HEK293T (cell line): ENCODE measurements around the gene RNF20.

ENCODE experiments used
- CTCF ChIA-PET: fragments of 350-600 bp; formaldehyde crosslinking; extraction: SDS; loops from one replicate; lab custom pipeline; 2021; ENCODE audit warnings: antibody characterized with exemption, inconsistent platforms; lab: Yijun Ruan, JAX
- POLR2A ChIA-PET: fragments of 350-600 bp; formaldehyde crosslinking; extraction: SDS; loops from one replicate; lab custom pipeline; 2020; ENCODE audit warnings: antibody characterized with exemption, inconsistent platforms; lab: Yijun Ruan, JAX
- DNase-seq: peaks from one replicate; pipeline ENCODE4 v3.0.0; 2012; ENCODE audit warnings: mixed read lengths; ENCODE audit errors: extremely low spot score
- ARNT ChIP-seq: fragments of 450-650 bp; IDR thresholded peaks from 2 replicates; pipeline ENCODE4 v1.6.1; 2017; ENCODE audit warnings: mild to moderate bottlenecking
- BHLHE40 ChIP-seq: fragments of 450-650 bp; IDR thresholded peaks from 2 replicates; pipeline ENCODE4 v1.6.1; 2016; ENCODE audit warnings: mild to moderate bottlenecking, moderate library complexity, borderline replicate concordance
- CTBP1 ChIP-seq: fragments of 450-650 bp; IDR thresholded peaks from 2 replicates; pipeline ENCODE4 v1.6.1; 2016; ENCODE audit warnings: borderline replicate concordance
- ELF4 ChIP-seq: fragments of 450-650 bp; IDR thresholded peaks from 2 replicates; pipeline ENCODE4 v1.6.1; 2017; ENCODE audit warnings: antibody characterized with exemption
- FOXA1 ChIP-seq: fragments of 450-650 bp; IDR thresholded peaks from 2 replicates; pipeline ENCODE4 v1.6.1; 2016; ENCODE audit warnings: mild to moderate bottlenecking
- FOXK2 ChIP-seq: fragments of 450-650 bp; IDR thresholded peaks from 2 replicates; pipeline ENCODE4 v1.6.1; 2016; ENCODE audit warnings: mild to moderate bottlenecking
- FOXM1 ChIP-seq: fragments of 450-650 bp; IDR thresholded peaks from 2 replicates; pipeline ENCODE4 v1.6.1; 2017; ENCODE audit warnings: mild to moderate bottlenecking, borderline replicate concordance
- HDGF ChIP-seq: fragments of 450-650 bp; IDR thresholded peaks from 2 replicates; pipeline ENCODE4 v1.6.1; 2017; ENCODE audit warnings: antibody characterized with exemption, borderline replicate concordance
- L3MBTL2 ChIP-seq: fragments of 450-650 bp; conservative IDR thresholded peaks from 2 replicates; pipeline ENCODE4 v1.6.1; 2016; ENCODE audit warnings: mild to moderate bottlenecking
- LEF1 ChIP-seq: fragments of 450-650 bp; IDR thresholded peaks from 2 replicates; pipeline ENCODE4 v1.6.1; 2017; ENCODE audit warnings: mild to moderate bottlenecking, borderline replicate concordance
- NFRKB ChIP-seq: fragments of 450-650 bp; IDR thresholded peaks from 2 replicates; pipeline ENCODE4 v1.6.1; 2016; ENCODE audit warnings: mild to moderate bottlenecking, moderate library complexity
- SP1 ChIP-seq: fragments of 450-650 bp; IDR thresholded peaks from 2 replicates; pipeline ENCODE4 v1.6.1; 2017
- SUZ12 ChIP-seq: fragments of 450-650 bp; IDR thresholded peaks from 2 replicates; pipeline ENCODE4 v1.6.1; 2016; ENCODE audit warnings: mild to moderate bottlenecking
- TARDBP ChIP-seq: fragments of 450-650 bp; IDR thresholded peaks from 2 replicates; pipeline ENCODE4 v1.6.1; 2016
- ZNF384 ChIP-seq: fragments of 450-650 bp; IDR thresholded peaks from 2 replicates; pipeline ENCODE4 v1.6.1; 2016
- TF ChIP-seq, protein P1 (sequence below): fragments of 450-650 bp; IDR thresholded peaks from 2 replicates; pipeline ENCODE4 v1.6.1; 2016

RNF20 gene

DNA sequence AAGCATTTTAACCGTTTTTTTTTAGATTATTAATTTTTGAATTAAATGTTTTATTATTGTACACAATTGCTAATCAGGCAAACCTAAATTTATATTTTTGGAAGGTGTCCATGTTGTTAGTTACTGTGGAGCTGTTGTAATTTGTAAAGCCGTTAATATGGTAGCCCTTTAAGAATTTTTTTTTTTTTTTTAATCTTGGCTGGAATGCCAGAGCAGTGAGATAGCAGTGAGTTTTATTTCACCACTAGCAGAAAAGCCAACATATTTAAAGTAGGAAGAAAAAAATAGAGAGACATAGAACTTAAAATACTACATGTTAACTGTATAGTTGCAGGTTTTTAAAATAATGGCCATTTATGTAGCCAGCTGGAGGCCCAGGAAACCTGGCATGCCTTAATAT, 35.3 kb upstream of the RNF20 start:
- CTCF ChIA-PET: no interaction called here
- DNase-seq: no peak
- POLR2A ChIA-PET: no interaction called here
- no peak for TF ChIP-seq BHLHE40
- no peak for TF ChIP-seq L3MBTL2
- no peak for TF ChIP-seq ZNF384
- TF ChIP-seq ARNT: no peak
- no peak for TF ChIP-seq LEF1
- TF ChIP-seq FOXM1: no peak
- TF ChIP-seq TARDBP: no peak
- no peak for TF ChIP-seq FOXK2
- TF ChIP-seq ELF4: no peak
- TF ChIP-seq NFRKB: no peak
- no peak for TF ChIP-seq FOXA1

DNA sequence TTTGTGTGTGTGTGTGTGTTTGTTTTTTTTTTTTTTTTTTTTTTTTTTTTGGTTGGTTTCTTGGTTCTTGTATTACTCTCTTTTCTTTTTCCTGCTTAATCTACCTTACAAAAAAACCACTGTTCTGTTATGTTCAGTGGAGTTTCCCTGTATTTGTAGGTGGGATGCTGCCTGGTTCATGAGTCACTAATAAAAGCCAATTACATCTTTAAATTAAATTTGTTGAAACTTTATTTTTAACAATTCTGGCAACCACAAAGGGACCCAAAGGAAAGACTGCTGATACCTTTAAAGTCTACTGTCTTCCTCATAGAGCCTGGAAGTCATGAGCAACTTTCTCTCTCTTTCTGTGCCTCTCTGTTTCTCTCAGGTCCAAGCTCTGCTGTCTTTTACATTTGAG, 29.5 kb upstream of the RNF20 start:
- POLR2A ChIA-PET: no interaction called here
- CTCF ChIA-PET: no interaction called here
- no peak for DNase-seq

DNA sequence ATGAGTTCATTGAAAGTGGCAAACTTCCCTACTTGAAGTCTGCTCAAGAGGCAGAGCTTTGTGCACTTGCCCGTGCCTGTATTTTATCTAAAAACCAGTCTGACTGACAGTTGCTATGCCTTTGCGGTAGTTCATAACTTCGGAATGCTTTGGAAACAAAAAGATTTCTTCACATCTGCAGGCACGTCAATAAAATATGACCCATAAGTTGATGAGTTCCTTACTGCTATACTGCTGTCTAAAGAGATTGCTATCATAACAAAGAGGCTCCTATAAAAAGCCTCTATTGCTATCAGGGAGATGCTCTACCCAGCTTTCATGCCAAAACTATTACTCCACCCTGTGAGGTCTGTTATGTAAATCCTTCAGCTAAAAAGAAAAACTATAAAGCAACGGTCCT, 25.4 kb upstream of the RNF20 start:
- TF ChIP-seq FOXA1: no peak
- TF ChIP-seq, protein P1, sequence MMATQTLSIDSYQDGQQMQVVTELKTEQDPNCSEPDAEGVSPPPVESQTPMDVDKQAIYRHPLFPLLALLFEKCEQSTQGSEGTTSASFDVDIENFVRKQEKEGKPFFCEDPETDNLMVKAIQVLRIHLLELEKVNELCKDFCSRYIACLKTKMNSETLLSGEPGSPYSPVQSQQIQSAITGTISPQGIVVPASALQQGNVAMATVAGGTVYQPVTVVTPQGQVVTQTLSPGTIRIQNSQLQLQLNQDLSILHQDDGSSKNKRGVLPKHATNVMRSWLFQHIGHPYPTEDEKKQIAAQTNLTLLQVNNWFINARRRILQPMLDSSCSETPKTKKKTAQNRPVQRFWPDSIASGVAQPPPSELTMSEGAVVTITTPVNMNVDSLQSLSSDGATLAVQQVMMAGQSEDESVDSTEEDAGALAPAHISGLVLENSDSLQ: peak; percentile 38; the same call in 1 of the 2 replicates
- no peak for TF ChIP-seq L3MBTL2
- no peak for TF ChIP-seq HDGF
- CTCF ChIA-PET: interaction anchor here (1.1 kb wide), 1 partner anchor 22 kb away, joined by 3 read pairs; a partner anchor contains a TSS
- POLR2A ChIA-PET: interaction anchor here (1.7 kb wide), 1 partner anchor 21 kb away, joined by 4 read pairs; a partner anchor contains a TSS
- DNase-seq: no peak

More for the DNA sequence above, 29.5 kb upstream of the RNF20 start:
- TF ChIP-seq ARNT: no peak
- TF ChIP-seq BHLHE40: no peak
- no peak for TF ChIP-seq TARDBP
- TF ChIP-seq, protein P1: no peak
- TF ChIP-seq FOXM1: no peak
- no peak for TF ChIP-seq SUZ12
- TF ChIP-seq CTBP1: no peak

DNA sequence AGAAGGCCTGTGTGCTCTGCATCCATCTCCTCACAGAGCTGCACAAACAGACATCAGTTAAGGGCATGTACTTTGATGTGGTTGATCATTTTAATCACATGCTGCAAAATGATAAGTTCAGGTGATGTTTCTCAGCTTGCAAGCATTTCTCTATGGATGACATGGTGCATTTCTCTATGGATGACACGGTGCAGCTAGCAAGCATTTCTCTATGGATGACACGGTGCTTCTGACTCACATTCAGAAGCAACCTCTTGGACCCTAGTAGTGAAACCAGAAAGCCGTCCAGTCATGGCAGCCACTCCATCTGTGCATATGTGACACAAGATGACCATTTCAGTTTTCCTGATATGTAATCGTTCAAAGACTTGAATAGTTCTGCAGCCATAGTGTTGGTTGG, 24.1 kb upstream of the RNF20 start:
- POLR2A ChIA-PET: interaction anchor here (1.7 kb wide), 1 partner anchor 23 kb away, joined by 4 read pairs; a partner anchor contains a TSS
- DNase-seq: no peak
- TF ChIP-seq FOXK2 (no peak), FOXA1 (no peak), HDGF (no peak), SP1 (no peak), ELF4 (no peak), BHLHE40 (no peak), TARDBP (no peak)
- TF ChIP-seq, protein P1: no peak
- CTCF ChIA-PET: no interaction called here

DNA sequence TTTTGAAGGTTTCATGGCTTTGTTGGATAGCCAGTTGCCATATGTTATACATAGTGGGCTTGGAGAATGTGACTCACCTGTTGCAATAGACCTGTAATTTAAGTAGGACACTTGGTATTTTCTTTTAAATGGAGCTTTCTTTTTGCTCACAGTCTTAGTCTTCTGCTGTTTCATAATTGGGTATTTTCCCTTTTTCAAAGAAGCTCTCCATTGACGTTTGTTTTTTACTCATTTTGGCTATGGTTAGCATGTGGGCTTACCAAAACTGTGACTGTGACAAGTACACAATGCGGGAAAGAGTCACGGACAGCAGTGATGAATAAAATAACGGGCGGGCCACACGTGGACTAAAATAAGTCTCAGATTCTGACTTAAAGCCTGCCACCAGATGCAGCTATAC, 23.2 kb upstream of the RNF20 start:
- ChIA-PET CTCF (no interaction called here), POLR2A (no interaction called here)
- TF ChIP-seq ARNT (no peak), TARDBP (no peak), BHLHE40 (no peak)
- DNase-seq: no peak

DNA sequence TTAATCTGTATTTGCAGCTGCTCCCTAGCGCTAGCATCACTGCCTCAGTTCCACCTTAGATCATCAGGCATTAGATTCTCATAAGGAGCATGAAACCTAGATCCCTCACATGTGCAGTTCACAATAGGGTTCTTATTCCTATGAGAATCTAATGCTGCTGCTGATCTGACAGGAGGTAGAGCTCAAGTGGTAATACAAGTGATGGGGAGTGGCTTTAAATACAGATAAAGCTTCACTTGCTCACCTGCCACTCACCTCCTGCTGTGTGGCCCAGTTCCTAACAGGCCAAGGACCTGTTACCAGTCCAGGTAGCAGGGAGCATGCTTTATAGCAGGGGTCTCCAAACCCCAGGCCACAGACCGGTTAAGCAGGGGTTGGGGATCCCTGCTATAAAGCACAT, 22.6 kb upstream of the RNF20 start:
- TF ChIP-seq CTBP1 (no peak), ZNF384 (no peak), LEF1 (no peak)
- ChIA-PET POLR2A (no interaction called here), CTCF (no interaction called here)
- DNase-seq: no peak

DNA sequence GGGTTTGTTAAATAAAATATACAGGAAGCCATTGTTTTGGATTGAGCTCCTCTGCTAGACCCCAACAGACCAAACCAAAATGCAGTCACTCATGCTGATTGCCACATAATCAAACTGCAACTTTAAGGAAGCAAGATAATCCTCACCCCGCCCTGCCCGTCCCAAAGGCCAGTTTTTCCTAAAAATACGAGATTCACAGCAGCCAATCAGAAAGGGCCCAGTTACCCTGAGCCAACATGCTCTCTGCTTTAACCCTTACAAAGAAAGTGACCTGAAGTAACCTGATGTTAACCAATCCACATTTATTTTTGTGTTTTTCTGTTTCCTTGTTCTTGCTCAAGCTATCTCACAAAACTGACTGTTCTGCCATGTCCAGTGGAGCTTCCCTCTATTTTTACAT, 21.5 kb upstream of the RNF20 start:
- ChIA-PET POLR2A (no interaction called here), CTCF (no interaction called here)
- TF ChIP-seq ARNT (no peak), ZNF384 (no peak), FOXK2 (no peak), L3MBTL2 (no peak), TARDBP (no peak), SP1 (no peak), FOXA1 (no peak), HDGF (no peak), SUZ12 (no peak), NFRKB (no peak), BHLHE40 (no peak)
- TF ChIP-seq, protein P1: no peak
- no peak for DNase-seq
